HCEC 1CT (cell line): Measurements from ENCODE around the gene NEDD8.
A peak's percentile ranks its signal among the peaks of the same experiment; 100 is the strongest.

Source experiments
- DNase-seq: peaks from one replicate; pipeline ENCODE4 v3.0.0-alpha.2; 2017

NEDD8 gene

DNA sequence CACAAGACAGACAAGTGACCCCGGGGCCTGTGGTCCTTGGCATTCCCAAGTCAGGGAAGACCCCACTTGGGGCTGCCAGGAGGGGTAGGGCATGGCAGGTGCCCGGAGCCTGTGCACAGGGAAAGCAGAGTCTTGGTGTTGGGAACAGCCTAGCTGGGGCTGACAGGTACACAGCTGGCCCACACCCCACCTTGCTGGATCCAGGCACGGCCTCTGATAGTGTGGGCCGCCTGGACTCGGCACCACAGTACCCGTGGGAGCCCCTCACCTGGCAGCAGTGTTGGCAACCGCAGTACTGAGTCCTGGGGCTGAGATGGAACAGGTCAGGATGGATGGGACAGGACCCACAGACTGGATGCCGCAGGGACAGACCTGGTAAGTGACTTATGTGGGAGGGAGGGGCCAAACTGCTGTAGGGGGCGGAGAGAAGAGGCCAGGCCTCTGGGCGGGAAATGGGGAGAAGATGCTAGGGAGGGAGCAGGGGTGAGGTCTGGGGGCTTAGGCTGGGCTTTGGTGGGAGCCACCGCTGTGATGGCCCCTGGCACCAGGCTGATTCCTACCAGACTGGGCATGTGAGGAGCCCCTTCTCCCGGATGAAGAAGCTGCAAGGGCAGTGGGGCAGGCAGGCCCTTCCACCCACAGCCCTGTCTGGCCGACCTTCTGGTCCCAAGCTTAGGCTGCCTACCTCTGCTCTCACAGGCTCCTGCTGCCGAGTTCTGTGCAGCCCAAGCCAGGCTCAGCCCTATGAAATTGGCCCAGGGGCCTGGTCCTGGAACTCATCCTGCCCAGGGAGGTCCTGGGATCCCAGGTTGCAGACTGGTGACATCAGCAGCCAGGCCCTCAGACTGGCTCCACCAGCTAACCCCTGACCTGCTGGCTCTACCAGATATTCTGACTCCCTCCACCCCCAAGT, 30.9 kb upstream of the NEDD8 start, which contains the start of gene TGM1:
TSS of gene TGM1 (minus strand) at position 357 of the 913 bp plus-strand sequence. CDS start 825 bp downstream, outside the sequence.
- no peak for DNase-seq

- DNase-seq = no peak
Observed at GRCh38 chr14:24261969-24262327, 29.8 kb upstream of the NEDD8 start.

DNA sequence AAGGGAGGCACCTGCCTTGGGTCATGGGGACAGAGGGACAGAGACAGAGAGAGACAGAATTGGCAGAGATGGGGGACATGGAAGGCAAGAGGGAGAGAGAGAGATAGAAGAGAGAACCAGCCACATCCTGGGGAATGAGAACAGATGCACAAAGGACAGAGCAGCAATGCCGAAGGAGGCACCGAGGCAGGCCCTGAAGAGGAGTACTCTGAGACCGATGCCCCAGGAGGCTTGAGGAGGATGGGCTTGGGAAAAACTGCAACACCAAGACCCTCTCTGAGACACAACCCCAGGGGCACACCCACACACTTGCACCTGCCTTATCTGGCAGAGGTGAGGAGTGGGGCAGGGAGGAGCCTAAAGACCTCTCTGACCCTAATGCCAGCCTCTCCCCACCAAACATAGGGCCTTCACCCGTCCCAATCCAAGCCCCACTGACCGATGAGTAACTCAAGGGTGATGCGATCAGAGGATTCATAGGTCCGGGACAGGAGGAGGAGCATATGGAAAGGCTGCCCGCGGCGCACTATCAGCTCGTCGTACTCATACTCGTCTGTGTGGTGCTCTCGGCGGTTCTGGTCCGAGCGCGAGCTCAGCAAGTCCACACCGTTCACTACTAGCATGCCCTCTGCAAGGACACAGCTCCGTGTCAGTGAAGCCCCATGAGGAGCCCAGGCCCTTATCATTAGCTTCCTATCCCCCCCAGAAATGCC, 29.2 kb upstream of the NEDD8 start:
- no peak for DNase-seq

DNA sequence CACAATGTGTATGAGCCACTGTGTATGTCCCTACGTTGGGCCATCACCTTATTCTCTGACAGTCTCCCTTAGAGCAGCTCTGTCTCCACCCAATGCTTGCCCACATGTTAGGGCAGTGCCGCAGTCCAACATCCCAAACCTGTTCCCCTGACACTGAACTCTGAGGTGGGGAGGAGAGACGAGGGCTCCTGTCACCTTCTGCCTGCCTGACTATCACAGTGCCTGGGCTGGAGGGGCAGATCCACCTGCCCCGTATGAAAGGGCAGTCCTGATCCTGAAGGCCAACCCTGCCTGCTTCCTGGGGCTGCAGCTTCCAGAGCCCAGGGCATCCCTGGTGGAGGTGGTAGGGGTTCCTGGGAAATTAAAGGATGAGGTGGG, 28.6 kb upstream of the NEDD8 start:
- no peak for DNase-seq

DNA sequence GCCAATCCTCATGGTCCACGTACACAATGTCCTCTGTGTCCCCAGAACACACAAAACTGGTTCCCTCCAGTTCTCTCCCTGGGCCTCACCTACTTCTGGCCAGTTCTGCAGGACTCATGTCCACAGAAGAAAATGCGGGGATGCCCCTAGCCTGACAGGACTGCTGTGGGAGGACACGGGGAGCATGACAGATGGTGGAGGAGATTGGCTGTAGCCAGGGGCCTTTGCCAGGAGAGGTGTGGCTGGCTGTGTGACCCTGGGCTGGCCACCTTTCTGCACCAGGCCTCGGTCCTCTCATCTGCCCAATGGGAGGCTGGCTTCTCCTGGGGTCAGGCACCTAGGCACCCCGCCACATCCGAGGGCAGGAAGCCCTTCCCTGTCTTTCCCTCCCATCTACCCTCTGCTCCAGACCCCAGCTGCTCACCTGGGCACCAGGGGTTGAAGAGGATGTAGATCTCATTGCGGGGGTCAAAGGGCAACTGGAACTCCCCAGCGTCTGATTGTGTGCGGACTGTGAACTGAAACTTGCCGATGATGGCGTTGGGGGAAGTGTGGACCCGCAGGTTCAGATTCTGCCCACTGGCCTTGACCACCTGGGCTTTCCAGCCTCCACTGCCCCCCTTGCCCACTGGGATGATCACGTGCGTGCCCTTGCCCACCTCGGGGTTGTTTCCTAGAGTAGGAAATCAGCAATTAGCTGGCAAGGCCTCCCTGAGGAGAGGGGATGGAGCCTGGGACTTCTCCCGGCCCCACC, 28.0 kb upstream of the NEDD8 start:
- DNase-seq = no peak

GRCh38 chr14:24259282-24260025, 27.3 kb upstream of the NEDD8 start:
- DNase-seq = no peak

DNA sequence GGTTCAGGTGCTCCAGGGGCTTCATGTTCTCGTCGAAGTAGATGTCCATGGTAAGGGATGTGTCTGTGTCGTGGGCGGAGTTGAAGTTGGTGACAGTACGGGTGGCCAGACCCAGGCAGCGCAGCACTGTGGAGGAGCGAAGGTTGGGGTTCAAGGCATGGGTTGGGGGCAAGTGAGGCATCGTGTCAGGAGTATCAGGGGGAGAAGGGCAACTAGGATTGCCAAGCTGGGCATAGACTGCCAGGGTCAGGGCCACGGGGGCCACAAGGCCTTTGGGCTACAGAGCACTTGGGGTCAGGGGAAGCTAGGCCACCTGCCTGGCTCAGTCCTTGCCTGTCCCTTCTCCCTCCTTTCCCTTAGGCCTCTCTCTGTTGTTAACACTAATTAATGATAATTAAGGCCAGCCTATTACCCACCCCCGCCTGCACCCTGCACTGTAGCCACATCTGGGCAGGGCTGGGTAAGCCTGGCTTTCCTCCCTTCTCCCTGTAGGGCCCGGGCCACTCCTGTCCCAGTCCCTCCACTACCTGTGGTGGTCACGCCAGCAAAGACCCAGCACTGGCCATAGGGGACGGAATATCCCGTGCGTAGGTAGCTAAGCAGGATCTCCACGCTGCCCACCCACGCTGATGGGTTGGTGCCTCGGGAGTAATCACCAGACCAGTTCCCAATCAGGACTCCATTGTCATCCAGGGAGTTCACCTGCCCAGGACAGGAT, 26.5 kb upstream of the NEDD8 start:
- DNase-seq = no peak

DNA sequence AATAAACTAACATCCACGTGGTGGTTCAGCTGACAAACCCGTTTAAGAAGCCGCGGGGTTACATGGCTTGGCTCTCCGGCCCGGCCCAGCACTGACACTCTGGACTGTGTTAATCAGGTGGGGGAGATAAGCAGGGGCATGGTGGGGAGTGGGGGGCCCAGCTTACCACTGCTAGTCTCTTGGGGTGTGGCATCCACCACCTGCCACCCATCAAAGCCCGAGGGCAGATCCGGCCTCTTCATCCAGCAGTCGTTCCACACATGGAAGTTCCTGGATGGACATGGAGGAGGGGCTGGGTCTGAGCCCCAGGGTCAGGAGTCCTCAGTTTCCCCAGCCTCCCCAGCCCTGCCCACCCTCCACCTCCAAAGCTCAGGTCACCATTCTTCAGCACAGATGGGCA, 26.0 kb upstream of the NEDD8 start:
- DNase-seq = no peak

- DNase-seq = no peak
Observed at GRCh38 chr14:24256960-24257359, 24.8 kb upstream of the NEDD8 start.

DNA sequence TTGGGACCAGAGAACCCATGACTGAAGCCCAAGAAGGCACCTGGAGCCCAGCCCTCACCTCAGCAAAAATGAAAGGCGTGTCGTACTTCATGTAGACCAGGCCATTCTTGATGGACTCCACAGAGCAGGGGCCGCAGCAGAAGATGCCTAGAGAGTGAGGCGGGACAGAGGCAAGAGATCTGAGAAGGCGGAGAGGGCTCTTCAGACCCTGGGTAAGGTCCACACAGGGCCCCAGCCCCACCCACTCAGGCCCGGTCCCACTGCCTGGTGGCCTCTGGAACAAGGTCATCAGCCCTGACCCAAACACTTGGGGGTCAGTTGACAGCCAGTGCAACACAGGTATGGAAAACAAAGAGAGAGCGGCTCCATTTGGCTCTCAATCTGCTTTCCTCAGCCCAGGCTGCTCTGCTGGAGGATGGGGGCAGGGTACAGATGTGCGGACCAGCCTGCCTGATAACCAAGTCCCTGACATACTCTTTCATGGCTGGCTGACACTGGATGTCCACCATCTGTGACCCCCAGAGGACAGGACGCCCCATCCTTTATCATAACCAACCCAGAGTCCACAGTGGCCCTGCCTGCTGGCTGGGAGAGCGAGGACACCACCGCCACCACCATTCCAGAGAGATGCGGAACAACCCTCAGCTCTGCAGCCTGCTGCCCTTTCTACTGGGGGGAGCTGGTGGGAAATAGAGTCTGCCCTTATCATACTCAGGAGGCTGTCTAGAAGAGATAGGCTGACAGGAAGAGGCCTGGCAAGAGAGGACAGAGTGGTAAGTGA, 24.0 kb upstream of the NEDD8 start:
- no peak for DNase-seq

- DNase-seq = no peak
Observed at GRCh38 chr14:24255438-24255837, 23.3 kb upstream of the NEDD8 start.

GRCh38 chr14:24254630-24255392, 22.6 kb upstream of the NEDD8 start:
- no peak for DNase-seq

- DNase-seq = no peak
Observed at GRCh38 chr14:24253936-24254335, 21.8 kb upstream of the NEDD8 start.

DNA sequence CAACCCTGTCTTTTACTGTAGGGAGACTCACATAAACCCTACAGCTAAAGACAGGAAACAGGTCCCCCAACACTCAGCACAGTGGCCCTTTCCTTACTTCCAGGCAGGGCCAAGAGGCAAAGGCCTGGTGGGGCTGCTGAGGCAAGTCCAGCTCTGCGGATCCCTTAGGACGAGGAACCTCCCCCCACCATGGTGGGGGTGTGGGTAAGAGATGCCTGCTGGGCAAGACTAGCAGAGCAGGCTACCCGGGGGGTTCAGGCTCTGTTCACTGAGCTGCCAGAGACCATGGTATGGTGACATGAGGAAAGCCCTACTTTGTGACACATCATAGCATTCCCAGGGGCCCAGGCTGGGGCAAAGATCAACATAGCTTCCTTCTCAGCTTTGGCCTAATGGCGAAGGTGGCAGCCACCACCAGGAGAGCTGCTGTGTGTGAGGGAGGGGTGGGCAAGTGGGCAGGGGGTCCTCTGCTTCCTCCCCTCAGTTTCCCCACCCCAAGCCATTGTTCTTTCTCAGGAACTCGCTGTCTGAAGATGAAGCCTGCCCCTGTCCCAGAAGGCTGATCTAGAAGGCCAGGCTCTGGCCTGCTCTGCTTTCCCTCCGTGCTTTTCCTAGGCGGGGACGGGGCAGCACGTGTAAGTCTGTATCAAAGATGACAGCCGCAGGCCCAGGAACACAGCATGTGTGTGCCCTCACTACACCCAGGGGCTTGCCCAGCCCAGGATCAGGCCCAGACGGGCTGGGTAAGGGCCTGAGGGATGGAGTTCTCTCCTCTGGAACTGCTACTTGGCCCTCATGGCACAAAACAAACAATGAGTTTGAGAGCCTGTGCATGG, 20.3 kb upstream of the NEDD8 start:
- DNase-seq = no peak

DNA sequence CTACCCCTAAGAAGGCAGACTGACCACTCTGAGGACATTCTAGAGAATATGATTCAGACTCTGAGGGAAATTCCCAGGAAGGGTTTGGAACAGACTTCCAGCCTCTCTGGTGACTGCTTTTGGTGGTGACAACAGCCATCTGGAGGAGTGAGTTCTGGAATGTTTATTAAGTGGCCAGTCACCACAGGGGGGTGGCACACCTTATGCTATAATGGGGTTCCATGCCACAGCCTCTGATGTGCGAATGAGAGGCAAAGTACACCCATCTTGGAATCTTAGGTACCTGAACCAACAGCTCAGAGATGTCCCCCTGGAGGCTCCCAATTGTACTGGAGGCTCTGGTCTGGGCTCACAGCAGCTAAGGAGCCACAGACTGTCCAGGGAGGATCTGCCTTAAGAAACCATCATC, 19.7 kb upstream of the NEDD8 start:
- peak; percentile 32 for DNase-seq

DNA sequence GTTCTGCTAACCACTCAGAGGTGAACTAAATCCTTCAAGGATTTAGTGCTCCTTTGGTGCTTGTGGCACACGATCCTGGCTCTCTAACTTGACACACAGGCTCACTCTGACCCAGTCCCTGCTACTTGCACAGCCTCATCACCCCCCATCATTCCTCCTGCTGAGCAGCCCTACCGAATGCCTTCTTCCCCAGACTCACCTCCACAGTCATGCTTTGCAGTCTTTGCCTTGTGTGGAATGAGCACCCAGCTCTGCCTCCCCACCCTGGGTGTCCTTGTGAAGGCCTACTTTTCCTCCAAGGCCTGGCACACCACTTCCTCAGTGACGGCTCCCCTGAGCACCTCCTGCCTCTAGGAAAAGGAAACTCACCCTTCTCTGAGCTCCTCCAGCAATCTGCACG, 18.2 kb upstream of the NEDD8 start:
- no peak for DNase-seq

DNA sequence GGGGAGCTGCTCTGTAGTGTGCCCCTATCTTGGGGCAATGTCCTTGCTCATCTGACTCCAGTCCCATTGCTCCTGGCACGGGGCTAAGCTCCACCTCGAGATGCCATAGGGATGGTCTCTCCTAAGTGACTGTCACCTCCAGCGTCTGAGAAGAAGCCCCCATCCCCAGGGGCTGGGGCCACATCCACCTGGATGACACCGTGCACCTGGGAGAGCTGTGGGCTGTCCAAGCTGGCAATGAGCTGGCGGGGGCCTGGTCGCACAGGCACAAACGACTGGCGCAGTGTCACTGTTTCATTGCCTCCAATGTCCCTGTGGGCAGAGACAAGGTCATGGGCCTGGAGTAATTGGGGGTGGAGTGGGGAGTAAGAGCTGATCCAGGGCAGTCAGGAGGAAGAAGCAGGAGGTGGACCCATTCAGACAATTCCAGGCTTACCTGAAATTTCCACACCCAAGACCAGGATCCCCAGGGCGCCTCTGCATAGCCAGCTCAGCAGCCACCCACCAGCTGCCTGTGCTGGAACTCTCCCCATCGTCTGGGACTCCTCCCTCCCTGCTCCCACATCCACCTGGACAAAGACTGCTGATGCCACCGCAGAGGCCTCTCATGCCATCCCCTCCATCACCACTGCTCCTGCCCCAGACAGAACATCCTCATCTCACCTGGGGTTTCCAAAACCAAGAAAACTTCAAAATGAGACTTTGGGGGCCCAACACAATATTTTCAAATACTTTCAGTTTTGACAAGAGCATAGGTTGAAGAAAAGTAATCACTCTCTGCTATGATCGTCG, 17.3 kb upstream of the NEDD8 start:
- DNase-seq = no peak

GRCh38 chr14:24247422-24247821, 15.3 kb upstream of the NEDD8 start:
- DNase-seq = no peak

- DNase-seq = no peak
Observed at GRCh38 chr14:24246765-24247212, 14.6 kb upstream of the NEDD8 start.
